ENCODE results near the gene GBF1. TPM values are rescaled to one million over a fixed set of nuclear protein-coding genes. Genes with fewer than 3 reads are reported as not detected.
A peak's percentile ranks its signal among the peaks of the same experiment; 100 is the strongest.
"Not testable (repeated sequence)": the region's sequence is repeated elsewhere in the genome, so short reads cannot be mapped to it uniquely, and the experiment has no call there.

GBF1 gene
- total RNA-seq, 6 experiments from 2014 or later, result 22.6 to 27.2 (median 23.7) TPM

DNA sequence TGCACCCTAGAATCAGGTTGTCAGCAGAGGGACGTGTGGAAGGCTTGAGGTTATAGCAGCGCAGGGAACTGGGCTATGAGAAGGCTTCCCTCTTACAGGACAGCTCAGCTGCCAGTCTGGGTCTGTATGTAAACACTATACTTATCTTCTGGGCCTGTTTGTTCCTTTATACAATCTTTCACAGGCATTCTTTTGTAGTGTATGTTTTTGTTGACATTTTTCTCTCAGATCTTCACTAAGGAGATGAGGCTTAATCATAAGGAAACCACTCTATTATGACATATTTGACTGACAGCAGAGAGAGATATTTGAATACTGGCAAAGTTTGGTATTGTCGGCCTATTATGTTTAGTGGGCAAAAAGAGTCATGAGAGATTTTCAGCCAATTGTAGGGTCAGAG lies 929 bp downstream of the GBF1 start:
- H3K27ac ChIP-seq, result peak overlapping the region; percentile 57 to 71 (median 64)
- H3K36me3 ChIP-seq, result no peaks in the 10 kb centered on the region
- peaks cover 0 to 41% (median 14%) of the 10 kb centered on the region in 4 donors for H3K4me1 ChIP-seq
- H3K9me3 ChIP-seq, result no peaks in the 10 kb centered on the region
- no peaks in the 10 kb centered on the region for H3K27me3 ChIP-seq
- ATAC-seq (no peak), DNase-seq (no peak)
- no peak for TF ChIP-seq POLR2A (IDR thresholded peaks at IDR 0.05)
- TF ChIP-seq, protein P1, sequence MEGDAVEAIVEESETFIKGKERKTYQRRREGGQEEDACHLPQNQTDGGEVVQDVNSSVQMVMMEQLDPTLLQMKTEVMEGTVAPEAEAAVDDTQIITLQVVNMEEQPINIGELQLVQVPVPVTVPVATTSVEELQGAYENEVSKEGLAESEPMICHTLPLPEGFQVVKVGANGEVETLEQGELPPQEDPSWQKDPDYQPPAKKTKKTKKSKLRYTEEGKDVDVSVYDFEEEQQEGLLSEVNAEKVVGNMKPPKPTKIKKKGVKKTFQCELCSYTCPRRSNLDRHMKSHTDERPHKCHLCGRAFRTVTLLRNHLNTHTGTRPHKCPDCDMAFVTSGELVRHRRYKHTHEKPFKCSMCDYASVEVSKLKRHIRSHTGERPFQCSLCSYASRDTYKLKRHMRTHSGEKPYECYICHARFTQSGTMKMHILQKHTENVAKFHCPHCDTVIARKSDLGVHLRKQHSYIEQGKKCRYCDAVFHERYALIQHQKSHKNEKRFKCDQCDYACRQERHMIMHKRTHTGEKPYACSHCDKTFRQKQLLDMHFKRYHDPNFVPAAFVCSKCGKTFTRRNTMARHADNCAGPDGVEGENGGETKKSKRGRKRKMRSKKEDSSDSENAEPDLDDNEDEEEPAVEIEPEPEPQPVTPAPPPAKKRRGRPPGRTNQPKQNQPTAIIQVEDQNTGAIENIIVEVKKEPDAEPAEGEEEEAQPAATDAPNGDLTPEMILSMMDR (IDR thresholded peaks at IDR 0.05), result no peak
- 6% methylated on average over 3 of the region's 3 CpGs for WGBS (ENCODE audit: insufficient coverage, low coverage, low lambda C conversion rate, missing lambda C conversion rate)
- intact Hi-C loops (cut with DNase I), result no loop called here
- H3K4me3 ChIP-seq, result peak overlapping the region; percentile 80 to 94 (median 93)

DNA sequence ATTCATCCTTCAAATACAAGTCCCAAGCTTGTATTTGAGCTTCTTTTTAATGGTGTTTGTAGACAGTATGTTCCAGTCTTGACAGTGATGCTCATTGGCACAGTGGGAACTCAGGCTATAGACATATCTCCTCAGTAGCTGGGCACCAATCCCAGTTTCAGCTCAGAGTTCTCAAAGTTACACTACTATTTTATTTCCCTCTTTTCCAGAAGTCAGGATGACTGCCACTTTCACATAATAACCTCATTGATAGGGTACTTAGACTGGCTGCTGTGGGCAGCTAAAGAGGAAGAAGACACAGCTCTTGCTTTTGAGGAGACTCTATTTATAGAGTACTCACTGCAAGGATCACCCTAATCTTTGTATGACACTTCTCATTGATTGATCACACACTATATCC lies 2.4 kb downstream of the GBF1 start:
- no peaks in the 10 kb centered on the region for H3K27me3 ChIP-seq
- DNase-seq (no peak), ATAC-seq (no peak)
- peaks cover 0 to 35% (median 14%) of the 10 kb centered on the region in 4 donors for H3K4me1 ChIP-seq
- no peak overlapping the region for H3K4me3 ChIP-seq
- H3K27ac ChIP-seq, result no peak overlapping the region
- no peaks in the 10 kb centered on the region for H3K9me3 ChIP-seq
- no peaks in the 10 kb centered on the region for H3K36me3 ChIP-seq
- intact Hi-C loops (cut with DNase I), result no loop called here
- TF ChIP-seq POLR2A (IDR thresholded peaks at IDR 0.05), result no peak
- TF ChIP-seq, protein P1 (IDR thresholded peaks at IDR 0.05), result no peak

DNA sequence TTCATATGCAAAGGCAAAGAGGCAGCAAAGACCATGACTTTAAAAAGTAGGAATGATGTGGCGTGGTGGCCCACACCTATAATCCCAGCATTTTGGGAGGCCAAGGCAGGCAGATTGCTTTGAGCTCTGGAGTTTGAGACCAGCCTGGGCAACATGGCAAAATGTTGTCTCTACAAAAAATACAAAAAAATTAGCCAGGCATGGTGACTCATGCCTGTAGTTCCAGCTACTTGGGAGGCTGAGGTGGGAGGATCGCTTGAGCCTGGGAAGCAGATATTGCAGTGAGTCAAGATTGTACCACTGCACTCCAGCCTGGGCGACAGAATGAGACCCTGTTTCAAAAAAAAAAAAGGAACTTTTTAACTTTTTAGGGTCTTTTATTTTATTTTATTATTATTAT lies 7.2 kb downstream of the GBF1 start:
- H3K36me3 ChIP-seq; H3K4me3 ChIP-seq; H3K27me3 ChIP-seq; H3K27ac ChIP-seq; ATAC-seq; DNase-seq; intact Hi-C loops (cut with DNase I); H3K9me3 ChIP-seq: not testable (repeated sequence)
- 100% methylated on average over 1 of the region's 3 CpGs for WGBS (ENCODE audit: insufficient coverage, low coverage, low lambda C conversion rate, missing lambda C conversion rate)
- peaks cover 0 to 17% (median 7%) of the 10 kb centered on the region in 4 donors for H3K4me1 ChIP-seq

DNA sequence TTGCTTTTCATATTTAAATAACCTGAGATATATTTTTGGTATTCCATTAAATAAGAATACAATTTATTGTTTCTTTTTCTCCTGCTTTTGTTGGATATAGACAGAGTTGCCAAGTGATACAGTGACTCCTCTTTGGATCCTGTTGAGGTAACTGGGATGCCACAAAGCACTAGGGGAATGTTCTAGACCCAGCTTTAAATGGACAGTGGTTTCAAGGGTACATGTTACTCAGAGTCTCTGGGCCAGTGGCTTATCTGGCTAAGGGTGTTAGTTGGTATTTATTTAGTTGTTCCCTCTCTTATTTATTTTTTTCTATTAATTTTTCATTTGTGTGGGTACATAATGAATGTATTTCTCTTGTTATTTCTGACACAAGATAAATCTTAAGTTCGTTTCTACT lies 9.1 kb downstream of the GBF1 start:
- Histone ChIP-seq H3K27ac (no peak overlapping the region), H3K4me1 (no peaks in the 10 kb centered on the region), H3K4me3 (no peak overlapping the region), H3K36me3 (peaks cover 0 to 8% (median 4%) of the 10 kb centered on the region in 4 donors), H3K27me3 (no peaks in the 10 kb centered on the region), H3K9me3 (no peaks in the 10 kb centered on the region)
- 80% methylated on average over 1 of the region's 1 CpG for WGBS (ENCODE audit: insufficient coverage, low coverage, low lambda C conversion rate, missing lambda C conversion rate)
- TF ChIP-seq POLR2A (IDR thresholded peaks at IDR 0.05), result no peak
- TF ChIP-seq, protein P1 (IDR thresholded peaks at IDR 0.05), result no peak
- intact Hi-C loops (cut with DNase I), result no loop called here
- DNase-seq (no peak), ATAC-seq (no peak)

DNA sequence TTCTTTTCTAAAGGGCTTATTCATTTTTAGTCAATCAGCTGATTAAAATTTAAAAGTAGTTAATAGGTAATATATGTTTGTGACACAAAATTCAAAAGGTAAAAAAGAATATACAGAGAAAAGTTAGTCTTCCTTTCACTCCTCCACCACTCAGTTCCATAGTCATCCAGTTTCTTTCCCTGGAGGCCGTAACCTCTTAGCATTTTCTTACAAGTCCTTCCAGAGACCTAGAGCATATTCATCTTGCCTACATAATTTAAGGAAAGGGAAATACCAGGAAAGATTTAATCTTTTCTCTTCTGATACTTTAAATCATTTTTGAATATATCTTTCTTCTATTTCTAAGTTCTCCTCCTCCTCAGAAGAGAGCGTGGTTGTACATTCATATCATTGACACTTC lies 10.1 kb downstream of the GBF1 start:
- no peaks in the 10 kb centered on the region for H3K27me3 ChIP-seq
- intact Hi-C loops (cut with DNase I), result no loop called here
- ATAC-seq, result no peak
- no peak overlapping the region for H3K27ac ChIP-seq
- no peaks in the 10 kb centered on the region for H3K9me3 ChIP-seq
- WGBS (ENCODE audit: insufficient coverage, low coverage, low lambda C conversion rate, missing lambda C conversion rate), result 100% methylated on average over 2 of the region's 2 CpGs
- TF ChIP-seq, protein P1 (IDR thresholded peaks at IDR 0.05), result no peak
- DNase-seq, result no peak
- no peaks in the 10 kb centered on the region for H3K4me1 ChIP-seq
- H3K36me3 ChIP-seq, result peaks cover 0 to 17% (median 8%) of the 10 kb centered on the region in 4 donors
- no peak overlapping the region for H3K4me3 ChIP-seq

Measured in right lobe of liver (tissue), 6 donors.